Immature natural killer cell (primary cell): ENCODE measurements around the gene ASH1L. TPM values are rescaled to one million over a fixed set of nuclear protein-coding genes. Genes with fewer than 3 reads are reported as not detected.
"Not testable (repeated sequence)": the region's sequence is repeated elsewhere in the genome, so short reads cannot be mapped to it uniquely, and the experiment has no call there.

Experiments
- DNase-seq, 3 donors: peaks; one replicate each; pipeline ENCODE4 v3.0.0; 2022; ENCODE audit warnings: mixed read lengths in 1 of 3
- H3K27ac Mint-ChIP-seq, 6 donors: one replicate each; pipeline ENCODE4 v1.8.0; 2020; ENCODE audit warnings: mixed read lengths in 6 of 6, mild to moderate bottlenecking in 5 of 6, inconsistent platforms in 4 of 6, moderate library complexity in 3 of 6
- H3K27me3 Mint-ChIP-seq, 3 donors: one replicate each; pipeline ENCODE4 v1.8.0; 2020 to 2021; ENCODE audit warnings: low read depth in 3 of 3, mild to moderate bottlenecking in 3 of 3, mixed read lengths in 3 of 3, moderate library complexity in 3 of 3, inconsistent platforms in 1 of 3
- H3K36me3 Mint-ChIP-seq, 3 donors: one replicate each; pipeline ENCODE4 v1.8.0; 2020; ENCODE audit warnings: mixed read lengths in 3 of 3, inconsistent platforms in 2 of 3, mild to moderate bottlenecking in 2 of 3
- H3K4me1 Mint-ChIP-seq, 2 donors: one replicate each; pipeline ENCODE4 v1.8.0; 2020; ENCODE audit warnings: inconsistent platforms in 2 of 2, mild to moderate bottlenecking in 2 of 2, mixed read lengths in 2 of 2, moderate library complexity in 1 of 2
- H3K4me3 Mint-ChIP-seq, 5 donors: one replicate each; pipeline ENCODE4 v1.8.0; 2020; ENCODE audit warnings: mild to moderate bottlenecking in 5 of 5, mixed read lengths in 5 of 5, inconsistent platforms in 3 of 5, moderate library complexity in 3 of 5
- H3K9me3 Mint-ChIP-seq, 6 donors: one replicate each; pipeline ENCODE4 v1.8.0; 2020; ENCODE audit warnings: mild to moderate bottlenecking in 6 of 6, mixed read lengths in 6 of 6, inconsistent platforms in 4 of 6, moderate library complexity in 3 of 6
- polyA plus RNA-seq, 3 donors: library from polyadenylated mRNA; unstranded; fragments of 300-500 nt; fragmentation: Illumina TruSeq; gene quantifications; one replicate each; pipeline ENCODE4 v1.2.3, GENCODE V29; 2021

The ASH1L gene
- polyA plus RNA-seq, 3 donors from 2014 or later = 3.8 to 27.0 (median 6.0) TPM

DNA sequence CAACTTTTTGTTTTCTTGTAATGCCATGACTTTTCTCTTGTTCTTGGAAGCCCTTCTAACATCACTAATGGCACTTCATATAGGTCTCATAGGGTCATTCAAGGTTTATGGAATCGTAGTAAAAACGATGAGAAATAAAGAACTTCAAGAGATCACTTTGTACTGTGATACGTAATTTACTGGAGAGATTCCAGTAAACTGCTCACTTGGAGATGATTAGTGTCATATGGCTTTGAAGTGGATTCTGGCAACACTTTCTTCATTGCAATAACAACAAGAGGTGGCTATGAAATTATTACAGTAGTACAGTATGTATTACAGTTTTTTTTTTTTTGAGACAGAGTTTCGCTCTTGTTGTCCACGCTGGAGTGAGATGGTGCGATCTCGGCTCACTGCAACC is 138.5 kb downstream of the ASH1L start:
- peak overlapping the region in 1 of 6 donors; percentile 11 for H3K27ac Mint-ChIP-seq
- no peaks in the 10 kb centered on the region for H3K27me3 Mint-ChIP-seq
- peaks cover 5 to 6% of the 10 kb centered on the region in 2 donors for H3K4me1 Mint-ChIP-seq
- no peak for DNase-seq
- no peaks in the 10 kb centered on the region for H3K9me3 Mint-ChIP-seq
- H3K36me3 Mint-ChIP-seq = peaks cover 0 to 4% (median 0%) of the 10 kb centered on the region in 3 donors
- H3K4me3 Mint-ChIP-seq = no peak overlapping the region

DNA sequence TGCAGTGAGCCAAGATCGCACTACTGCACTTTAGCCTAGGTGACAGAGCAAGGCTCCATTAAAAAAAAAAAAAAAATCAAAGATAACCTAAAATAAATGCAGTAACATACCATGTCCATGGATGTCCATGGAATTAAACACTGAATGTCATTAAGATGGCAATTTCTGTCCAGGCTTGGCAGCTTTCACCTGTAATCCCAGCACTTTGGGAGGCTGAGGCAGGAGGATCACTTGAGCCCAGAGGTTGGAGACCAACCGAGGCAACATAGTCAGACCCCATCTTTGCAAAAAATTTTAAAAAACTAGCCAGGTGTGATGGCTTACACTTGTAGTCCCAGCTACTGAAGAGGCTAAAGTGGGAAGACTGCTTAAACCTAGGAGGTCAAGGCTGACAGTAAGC is 141.8 kb downstream of the ASH1L start:
- Mint-ChIP-seq H3K27me3 (peaks cover 0 to 1% (median 0%) of the 10 kb centered on the region in 3 donors), H3K9me3 (no peaks in the 10 kb centered on the region), H3K4me1 (peaks cover 6 to 16% of the 10 kb centered on the region in 2 donors), H3K27ac (peak overlapping the region in 1 of 6 donors; percentile 51), H3K4me3 (no peak overlapping the region), H3K36me3 (no peaks in the 10 kb centered on the region)
- no peak for DNase-seq

GRCh38 chr1:155411840-155412239 is 150.8 kb downstream of the ASH1L start:
- peaks cover 0 to 13% (median 4%) of the 10 kb centered on the region in 3 donors for H3K36me3 Mint-ChIP-seq
- not testable (repeated sequence) for H3K9me3 Mint-ChIP-seq, H3K4me1 Mint-ChIP-seq, H3K4me3 Mint-ChIP-seq, H3K27me3 Mint-ChIP-seq, DNase-seq
- H3K27ac Mint-ChIP-seq = peak overlapping the region in 1 of 6 donors; percentile 8

DNA sequence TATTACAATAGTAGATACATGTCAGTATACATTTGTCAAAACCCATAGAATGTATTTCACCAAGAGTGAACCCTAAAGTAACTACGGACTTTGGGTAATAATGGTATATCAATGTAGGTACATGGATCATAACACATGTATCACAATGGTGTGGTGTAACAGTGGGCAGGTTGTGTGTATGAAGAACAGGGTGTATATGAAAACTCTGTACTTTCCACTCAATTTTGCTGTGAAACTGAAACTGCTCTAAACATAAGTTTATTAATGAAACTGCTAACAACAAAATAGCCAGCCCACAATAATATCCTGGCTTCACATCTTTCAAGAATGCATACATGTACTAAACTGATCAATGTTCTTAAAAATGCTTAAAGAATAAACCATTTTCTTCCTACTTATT is 151.7 kb downstream of the ASH1L start:
- Mint-ChIP-seq H3K36me3 (peaks cover 0 to 13% (median 4%) of the 10 kb centered on the region in 3 donors), H3K9me3 (no peaks in the 10 kb centered on the region), H3K27ac (no peak overlapping the region), H3K27me3 (no peaks in the 10 kb centered on the region), H3K4me3 (no peak overlapping the region), H3K4me1 (peaks cover 0 to 9% of the 10 kb centered on the region in 2 donors)
- DNase-seq = no peak

DNA sequence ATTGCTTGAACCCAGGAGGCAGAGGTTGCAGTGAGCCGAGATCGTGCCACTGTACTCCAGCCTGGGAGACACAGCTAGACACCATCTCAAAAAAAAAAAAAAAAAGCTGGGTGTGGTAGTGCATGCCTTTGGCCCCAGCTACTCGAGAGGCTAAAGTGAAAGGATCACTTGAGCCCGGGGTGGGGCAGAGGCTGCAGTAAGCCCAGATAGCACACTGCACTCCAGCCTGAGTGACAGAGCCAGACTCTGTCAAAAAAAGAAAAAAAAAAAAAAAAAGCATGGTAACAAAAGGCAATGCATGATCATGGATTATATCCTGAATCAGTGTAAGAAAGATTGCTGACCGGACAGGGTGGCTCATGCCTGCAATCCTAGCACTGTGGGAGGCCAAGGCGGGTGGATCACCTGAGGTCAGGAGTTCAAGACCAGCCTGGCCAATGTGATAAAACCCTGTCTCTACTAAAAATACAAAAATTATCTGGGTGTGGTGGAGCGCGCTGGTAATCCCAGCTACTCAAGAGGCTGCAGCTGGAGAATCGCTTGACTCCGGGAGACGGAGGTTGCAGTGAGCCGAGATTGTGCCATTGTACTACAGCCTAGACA is 165.6 kb downstream of the ASH1L start:
- no peak overlapping the region for H3K27ac Mint-ChIP-seq
- H3K4me3 Mint-ChIP-seq = no peak overlapping the region
- H3K36me3 Mint-ChIP-seq = peaks cover 18 to 29% (median 22%) of the 10 kb centered on the region in 3 donors
- no peak for DNase-seq
- H3K27me3 Mint-ChIP-seq = peaks cover 0 to 3% (median 2%) of the 10 kb centered on the region in 3 donors
- H3K4me1 Mint-ChIP-seq = peaks cover 0 to 3% of the 10 kb centered on the region in 2 donors
- H3K9me3 Mint-ChIP-seq = no peaks in the 10 kb centered on the region

DNA sequence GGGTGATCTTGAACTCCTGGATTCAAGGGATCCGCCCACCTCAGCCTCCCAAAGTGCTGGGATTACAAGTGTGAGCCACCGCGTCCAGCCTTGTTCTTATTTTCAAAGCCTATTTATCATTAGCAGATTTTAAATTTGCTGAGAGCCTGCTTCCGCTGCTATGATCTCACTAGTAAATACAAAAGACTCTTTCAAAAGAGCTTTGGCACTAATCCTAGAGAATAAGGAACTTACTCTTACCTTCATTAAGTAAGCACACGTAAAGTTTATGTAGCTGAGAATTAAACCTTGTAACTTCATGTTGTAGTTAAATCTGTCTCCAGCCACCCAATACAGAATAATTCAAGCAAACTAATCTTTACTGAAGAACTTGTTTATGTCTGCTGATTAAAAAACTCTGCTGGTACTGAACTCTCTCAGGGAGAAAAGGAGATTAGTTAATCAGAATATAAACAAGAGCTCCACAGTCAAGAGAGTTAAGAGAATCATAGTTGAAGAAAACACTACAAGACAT is 169.6 kb downstream of the ASH1L start:
- no peak overlapping the region for H3K27ac Mint-ChIP-seq

GRCh38 chr1:155389826-155390225 is 172.8 kb downstream of the ASH1L start:
- H3K27me3 Mint-ChIP-seq = peaks cover 0 to 5% (median 2%) of the 10 kb centered on the region in 3 donors
- peaks cover 19 to 43% (median 39%) of the 10 kb centered on the region in 3 donors for H3K36me3 Mint-ChIP-seq
- peaks cover under 1 to 1% of the 10 kb centered on the region in 2 donors for H3K4me1 Mint-ChIP-seq
- H3K9me3 Mint-ChIP-seq = no peaks in the 10 kb centered on the region
- no peak for DNase-seq
- H3K27ac Mint-ChIP-seq = peak overlapping the region in 2 of 6 donors; percentile 8 to 50
- H3K4me3 Mint-ChIP-seq = no peak overlapping the region

More for the DNA sequence above, 169.6 kb downstream of the ASH1L start:
- peaks cover 19 to 42% (median 29%) of the 10 kb centered on the region in 3 donors for H3K36me3 Mint-ChIP-seq
- no peak overlapping the region for H3K4me3 Mint-ChIP-seq
- DNase-seq = no peak
- peaks cover 0 to 2% (median 0%) of the 10 kb centered on the region in 3 donors for H3K27me3 Mint-ChIP-seq
- no peaks in the 10 kb centered on the region for H3K4me1 Mint-ChIP-seq
- no peaks in the 10 kb centered on the region for H3K9me3 Mint-ChIP-seq

DNA sequence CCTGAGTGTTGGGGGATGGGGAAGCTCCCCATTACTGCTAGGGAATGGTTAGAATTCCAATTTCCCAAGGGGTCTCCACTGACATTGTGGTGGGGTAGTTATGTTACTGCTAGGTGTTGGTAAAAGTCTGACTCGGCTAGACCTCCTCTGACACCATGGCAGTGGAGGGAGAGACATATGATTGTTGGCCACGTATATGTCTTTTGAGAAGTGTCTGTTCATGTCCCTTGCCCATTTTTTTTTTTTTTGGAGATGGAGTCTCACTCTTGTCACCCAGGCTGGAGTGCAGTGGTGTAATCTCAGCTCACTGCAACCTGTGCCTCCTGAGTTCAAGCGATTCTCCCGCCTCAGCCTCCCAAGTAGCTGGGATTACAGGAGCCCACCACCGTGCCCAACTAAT is 176.8 kb downstream of the ASH1L start:
- H3K27ac Mint-ChIP-seq = not testable (repeated sequence)

GRCh38 chr1:155383406-155383805 is 179.2 kb downstream of the ASH1L start:
- H3K27ac Mint-ChIP-seq = peak overlapping the region in 2 of 6 donors; percentile 40 to 68
- DNase-seq = no peak
- peaks cover 0 to 5% (median 3%) of the 10 kb centered on the region in 3 donors for H3K27me3 Mint-ChIP-seq
- H3K36me3 Mint-ChIP-seq = peaks cover 0 to 21% (median 14%) of the 10 kb centered on the region in 3 donors
- H3K9me3 Mint-ChIP-seq = no peaks in the 10 kb centered on the region
- H3K4me1 Mint-ChIP-seq = peaks cover 1 to 10% of the 10 kb centered on the region in 2 donors
- H3K4me3 Mint-ChIP-seq = no peak overlapping the region

More for the DNA sequence above, 176.8 kb downstream of the ASH1L start:
- not testable (repeated sequence) for H3K27me3 Mint-ChIP-seq, DNase-seq, H3K4me1 Mint-ChIP-seq, H3K4me3 Mint-ChIP-seq, H3K9me3 Mint-ChIP-seq
- H3K36me3 Mint-ChIP-seq = peaks cover 4 to 19% (median 17%) of the 10 kb centered on the region in 3 donors

DNA sequence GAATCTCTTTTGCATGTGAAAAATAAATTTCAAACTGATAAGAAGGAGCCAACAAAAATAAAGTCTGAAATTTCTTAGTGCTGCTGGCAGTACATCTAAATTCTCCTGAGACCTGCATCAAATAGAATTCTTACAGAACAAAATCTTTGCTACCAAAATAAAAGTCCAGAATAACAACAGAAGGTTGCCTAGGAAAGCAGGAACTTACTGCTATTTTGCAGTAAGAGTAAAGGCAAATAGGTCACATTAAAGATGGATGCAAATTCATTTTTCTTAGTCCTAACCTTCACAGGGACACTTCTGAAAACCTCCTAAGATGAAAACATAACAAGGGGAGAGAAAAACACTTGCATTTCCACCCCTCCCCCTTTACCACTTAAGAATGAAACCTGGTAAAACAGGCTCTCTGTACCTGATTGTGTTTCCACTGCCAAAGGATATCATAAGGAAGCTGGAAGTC is 182.9 kb downstream of the ASH1L start:
- Mint-ChIP-seq H3K27me3 (peaks cover 0 to 2% (median under 1%) of the 10 kb centered on the region in 3 donors), H3K36me3 (peaks cover 7 to 29% (median 12%) of the 10 kb centered on the region in 3 donors), H3K4me1 (peaks cover 0 to 7% of the 10 kb centered on the region in 2 donors), H3K9me3 (no peaks in the 10 kb centered on the region), H3K27ac (peak overlapping the region in 1 of 6 donors; percentile 29), H3K4me3 (no peak overlapping the region)
- DNase-seq = no peak

DNA sequence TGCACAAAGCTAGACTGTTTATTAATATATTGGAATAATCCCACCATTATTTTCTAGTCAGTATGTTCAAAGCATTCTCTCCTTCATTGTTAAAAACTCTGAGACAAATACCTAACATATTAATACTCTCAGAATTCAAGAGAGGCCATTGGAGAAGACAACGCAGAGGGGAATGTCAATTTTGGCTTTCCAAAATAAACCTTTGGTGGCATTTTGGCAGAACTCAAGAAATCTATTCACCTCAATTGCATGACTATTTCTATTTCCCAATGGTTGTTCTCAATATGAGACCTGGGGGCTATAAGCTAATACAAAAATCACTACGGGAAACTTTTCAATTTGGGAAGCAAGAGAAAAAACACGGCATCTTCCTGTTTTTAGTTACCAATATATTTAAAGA is 183.4 kb downstream of the ASH1L start:
- no peaks in the 10 kb centered on the region for H3K9me3 Mint-ChIP-seq
- peaks cover 0 to 2% (median 0%) of the 10 kb centered on the region in 3 donors for H3K27me3 Mint-ChIP-seq
- H3K27ac Mint-ChIP-seq = no peak overlapping the region
- H3K4me3 Mint-ChIP-seq = no peak overlapping the region
- no peak for DNase-seq
- peaks cover 10 to 32% (median 12%) of the 10 kb centered on the region in 3 donors for H3K36me3 Mint-ChIP-seq
- peaks cover 0 to 2% of the 10 kb centered on the region in 2 donors for H3K4me1 Mint-ChIP-seq

- Mint-ChIP-seq H3K36me3 (peaks cover 0 to 14% (median 12%) of the 10 kb centered on the region in 3 donors), H3K27me3 (peaks cover 0 to 3% (median 2%) of the 10 kb centered on the region in 3 donors), H3K4me3 (no peak overlapping the region), H3K27ac (no peak overlapping the region), H3K9me3 (no peaks in the 10 kb centered on the region), H3K4me1 (no peaks in the 10 kb centered on the region)
- DNase-seq = no peak
Measured at GRCh38 chr1:155360051-155360450, 202.6 kb downstream of the ASH1L start.

- Mint-ChIP-seq H3K4me3 (no peak overlapping the region), H3K9me3 (no peaks in the 10 kb centered on the region), H3K27ac (peak overlapping the region in 1 of 6 donors; percentile 45), H3K4me1 (no peaks in the 10 kb centered on the region), H3K36me3 (peaks cover 17 to 48% (median 40%) of the 10 kb centered on the region in 3 donors), H3K27me3 (no peaks in the 10 kb centered on the region)
- DNase-seq = no peak
Measured at GRCh38 chr1:155352631-155353030, 210.0 kb downstream of the ASH1L start.

GRCh38 chr1:155342842-155343241 is 219.8 kb downstream of the ASH1L start:
- Mint-ChIP-seq H3K27me3 (peaks cover 0 to 1% (median 0%) of the 10 kb centered on the region in 3 donors), H3K4me1 (no peaks in the 10 kb centered on the region), H3K27ac (no peak overlapping the region), H3K4me3 (no peak overlapping the region), H3K9me3 (no peaks in the 10 kb centered on the region), H3K36me3 (peaks cover 32 to 64% (median 40%) of the 10 kb centered on the region in 3 donors)
- DNase-seq = no peak
